Right atrium auricular region (tissue), 2 donors: ENCODE measurements around the gene A4GNT. TPM values are rescaled to one million over a fixed set of nuclear protein-coding genes. Genes with fewer than 3 reads are reported as not detected.

Experiments
- DNase-seq: peaks from one replicate; pipeline ENCODE4 v3.0.0-alpha.2; 2019; ENCODE audit warnings: low spot score
- H3K27ac ChIP-seq, 2 donors: fragments of 200-600 bp; sonication (generic); 1 replicate in 1 of 2; 2 replicates in 1 of 2; pipeline ENCODE4 v1.5.1; 2016 to 2019
- H3K27me3 ChIP-seq, 2 donors: fragments of 200-600 bp; sonication (generic); one replicate each; pipeline versions ENCODE4 v1.5.1 to v1.6.0; 2017 to 2019
- H3K36me3 ChIP-seq: fragments of 200-600 bp; sonication (generic); one replicate; pipeline ENCODE4 v1.5.1; 2016
- H3K4me1 ChIP-seq, 2 donors: fragments of 200-600 bp; sonication (generic); one replicate each; pipeline versions ENCODE4 v1.5.1 to v1.6.0; 2017 to 2019
- H3K4me3 ChIP-seq, 2 donors: fragments of 200-600 bp; sonication (generic); 1 replicate in 1 of 2; 2 replicates in 1 of 2; pipeline ENCODE4 v1.5.1; 2017 to 2019; ENCODE audit warnings: mild to moderate bottlenecking in 1 of 2, moderate library complexity in 1 of 2
- H3K9me3 ChIP-seq, 2 donors: fragments of 200-600 bp; sonication (generic); one replicate each; pipeline ENCODE4 v1.5.1; 2019
- CTCF ChIP-seq, 2 donors: fragments of 200-600 bp; sonication (generic); IDR thresholded peaks; one replicate each; pipeline ENCODE4 v1.5.1; 2019; ENCODE audit warnings: antibody characterized with exemption in 2 of 2
- total RNA-seq, 2 donors: library from RNA; depleted of rRNA; stranded (reverse); fragments of >200 nt; gene quantifications; one replicate each; pipeline ENCODE4 v1.1.0, GENCODE V29; 2016

Gene A4GNT
- total RNA-seq, 2 donors from 2014 or later, result not detected

DNA sequence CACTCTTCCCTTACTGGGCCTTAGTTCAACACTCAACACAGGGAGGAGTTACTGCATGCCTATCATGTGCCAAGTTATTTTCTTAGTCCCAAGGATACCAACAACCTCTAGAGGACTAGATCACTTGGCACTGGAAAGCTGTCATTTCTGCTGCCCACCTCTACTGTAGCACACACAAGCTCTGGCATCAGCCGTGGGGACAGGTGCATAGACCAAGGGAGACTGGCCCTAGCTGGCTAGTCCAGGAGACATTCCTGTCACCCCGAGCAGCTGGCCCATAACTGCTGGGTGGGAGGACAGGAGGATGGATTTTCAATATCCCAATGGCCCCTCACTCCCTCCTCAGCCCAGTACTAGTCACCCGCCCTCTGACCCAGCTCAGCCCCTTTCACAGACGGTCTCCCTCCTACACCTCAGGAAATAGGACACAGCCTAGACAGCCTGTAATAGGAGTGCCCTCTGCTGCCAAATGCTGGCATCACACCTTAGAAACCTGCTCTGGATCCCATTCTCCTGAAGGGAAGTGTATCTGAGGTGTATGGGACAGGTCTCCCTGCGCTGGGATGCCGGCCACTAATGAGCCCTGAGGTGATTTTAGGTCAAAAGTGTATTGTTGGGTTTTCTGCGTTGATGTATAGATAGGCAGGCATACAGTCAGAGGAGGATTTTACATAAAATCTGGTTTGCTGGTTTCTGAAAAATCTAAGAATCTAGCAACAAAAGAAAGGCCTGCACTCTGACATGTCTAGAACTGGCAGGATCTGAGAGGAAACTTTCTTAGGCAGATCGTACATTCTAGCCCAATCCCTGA lies 13.4 kb downstream of the A4GNT start:
- DNase-seq, result peak; percentile 84
- peaks cover 0 to 20% of the 10 kb centered on the region in 2 donors for H3K4me1 ChIP-seq
- no peak overlapping the region for H3K27ac ChIP-seq
- H3K27me3 ChIP-seq, result no peaks in the 10 kb centered on the region
- H3K9me3 ChIP-seq, result no peaks in the 10 kb centered on the region
- H3K4me3 ChIP-seq, result no peak overlapping the region
- peak; percentile 79 to 85 for TF ChIP-seq CTCF (IDR thresholded peaks at IDR 0.05)
- H3K36me3 ChIP-seq, result no peaks in the 10 kb centered on the region

DNA sequence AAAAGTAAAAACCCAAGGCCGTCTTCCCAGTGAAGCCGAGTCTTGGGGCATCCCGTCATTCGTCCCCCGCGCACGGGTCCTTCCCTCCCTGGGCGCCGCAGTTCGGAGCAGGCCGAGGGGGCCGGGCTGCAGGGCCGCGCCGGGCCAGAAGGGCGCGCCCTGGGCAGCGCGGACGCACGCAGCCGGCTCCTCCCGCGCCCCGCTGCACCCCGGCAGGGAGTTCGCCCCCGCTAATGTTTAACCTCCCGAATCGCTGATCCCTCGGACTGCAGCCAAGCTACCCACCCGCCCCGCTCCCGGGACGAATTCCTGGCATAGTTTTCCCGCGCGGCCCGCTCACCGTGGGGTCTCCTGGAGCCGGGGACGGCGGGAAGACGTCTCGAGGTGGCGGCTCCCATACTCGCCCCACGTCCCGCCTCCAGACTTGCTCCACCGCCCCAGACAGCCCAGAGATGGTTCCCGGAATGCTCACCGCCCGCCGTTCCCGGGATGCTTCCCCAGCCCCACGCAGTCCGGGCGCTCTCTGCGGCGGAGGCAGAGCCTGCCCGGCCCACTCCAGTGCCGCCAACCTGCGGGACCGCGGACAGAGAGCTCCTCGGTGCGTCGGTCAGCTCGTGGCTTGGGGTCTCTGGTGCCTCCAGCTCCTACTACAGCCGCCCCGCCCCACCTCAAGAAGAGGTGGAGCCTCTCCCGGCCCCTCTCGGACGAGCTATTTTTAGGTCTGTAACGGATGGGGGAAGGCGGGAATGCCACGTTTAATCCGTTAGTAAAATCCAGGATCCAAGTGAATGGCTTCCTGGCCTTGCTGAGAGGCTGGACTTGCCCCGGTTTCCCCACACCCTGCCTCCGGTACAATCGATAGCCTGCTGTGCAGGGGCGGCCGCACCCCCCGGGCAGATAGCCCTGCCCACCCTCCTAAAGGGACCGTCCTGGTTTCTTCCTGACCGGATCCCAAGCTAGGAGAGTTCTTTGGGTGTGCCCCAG lies 16.9 kb downstream of the A4GNT start, which contains the start of gene DZIP1L:
TSS of gene DZIP1L (minus strand) at position 621 of the 984 bp plus-strand sequence. CDS start 11,637 bp downstream, outside the sequence.
- Histone ChIP-seq H3K27ac (peak within 1 kb of the TSS; percentile 79 to 95), H3K9me3 (no peaks in the 10 kb centered on the region), H3K4me3 (peak within 1 kb of the TSS; percentile 68 to 80), H3K36me3 (no peaks in the 10 kb centered on the region), H3K27me3 (no peaks in the 10 kb centered on the region), H3K4me1 (peaks cover 0 to 29% of the 10 kb centered on the region in 2 donors)
- peak; percentile 81 to 82 for TF ChIP-seq CTCF (IDR thresholded peaks at IDR 0.05)
- peak; percentile 75 for DNase-seq

DNA sequence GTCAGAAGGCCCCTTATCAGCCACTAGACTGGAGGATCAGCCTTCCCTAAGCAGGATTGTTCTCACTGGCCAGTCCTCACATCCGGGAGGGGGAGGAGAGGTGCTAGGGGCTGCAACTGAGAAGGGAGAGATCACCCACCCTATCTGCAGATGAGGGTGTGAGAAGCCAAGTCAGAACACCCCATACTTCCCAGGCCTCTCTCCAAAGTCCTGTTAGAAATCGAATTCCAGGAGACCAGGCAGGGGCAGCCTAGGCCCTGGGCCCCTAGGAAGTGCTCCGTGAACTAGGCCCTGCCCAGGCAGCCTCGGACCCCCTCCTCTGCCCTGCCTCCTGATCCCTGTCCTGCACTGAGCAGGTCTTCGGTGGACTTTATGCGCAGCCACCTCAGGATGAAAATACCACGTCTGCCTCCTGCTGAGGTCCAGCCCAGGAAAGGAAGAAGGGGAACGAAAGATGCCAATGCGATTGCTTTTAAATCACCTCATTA lies 17.7 kb downstream of the A4GNT start:
- no peak for TF ChIP-seq CTCF (IDR thresholded peaks at IDR 0.05)
- Histone ChIP-seq H3K27me3 (no peaks in the 10 kb centered on the region), H3K27ac (peak overlapping the region; percentile 79 to 95), H3K4me1 (peaks cover 0 to 29% of the 10 kb centered on the region in 2 donors), H3K36me3 (no peaks in the 10 kb centered on the region), H3K4me3 (peak overlapping the region; percentile 68 to 80), H3K9me3 (no peaks in the 10 kb centered on the region)
- no peak for DNase-seq

DNA sequence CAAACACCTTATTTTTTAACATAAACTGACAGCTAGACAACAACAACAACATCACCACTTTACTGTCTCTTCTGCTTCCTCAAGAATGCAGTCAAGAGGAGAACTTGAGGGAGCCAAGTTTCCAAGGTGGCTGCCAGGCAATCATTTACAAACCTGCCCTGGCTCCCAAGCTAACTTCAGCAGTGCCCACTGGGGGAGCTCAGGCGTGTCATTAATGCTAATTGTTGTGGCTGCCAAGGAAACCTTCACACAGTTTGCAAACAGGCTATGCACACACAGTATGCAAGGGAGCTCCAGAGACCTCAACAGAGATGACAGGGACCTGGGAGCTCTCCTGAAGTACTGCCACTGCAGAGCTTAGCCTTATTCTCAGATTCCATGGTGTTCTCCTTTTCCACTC lies 18.9 kb downstream of the A4GNT start:
- Histone ChIP-seq H3K9me3 (no peaks in the 10 kb centered on the region), H3K4me3 (no peak overlapping the region), H3K36me3 (no peaks in the 10 kb centered on the region), H3K27me3 (no peaks in the 10 kb centered on the region), H3K27ac (no peak overlapping the region), H3K4me1 (peaks cover 0 to 25% of the 10 kb centered on the region in 2 donors)
- DNase-seq, result no peak
- TF ChIP-seq CTCF (IDR thresholded peaks at IDR 0.05), result no peak

DNA sequence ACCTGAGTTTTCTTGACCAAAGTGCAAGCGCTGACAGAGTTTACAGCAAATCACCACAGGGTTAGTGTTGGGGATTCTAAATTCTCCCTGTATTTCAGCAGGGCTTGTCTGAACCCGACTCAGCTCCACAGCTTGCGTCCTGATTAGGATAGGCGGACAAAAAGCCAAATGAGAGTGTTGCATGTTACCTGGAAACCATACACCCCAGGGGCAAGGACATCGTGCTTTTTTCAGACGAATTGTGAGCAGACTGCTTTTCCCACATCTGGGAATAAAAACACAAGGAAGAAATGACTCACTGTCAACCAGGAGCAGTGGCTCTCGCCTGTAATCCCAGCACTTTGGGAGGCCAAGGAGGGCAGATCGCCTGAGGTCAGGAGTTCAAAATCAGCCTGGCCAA lies 19.8 kb downstream of the A4GNT start:
- peaks cover 0 to 25% of the 10 kb centered on the region in 2 donors for H3K4me1 ChIP-seq
- no peak for DNase-seq
- H3K36me3 ChIP-seq, result no peaks in the 10 kb centered on the region
- no peak for TF ChIP-seq CTCF (IDR thresholded peaks at IDR 0.05)
- H3K27me3 ChIP-seq, result no peaks in the 10 kb centered on the region
- no peak overlapping the region for H3K4me3 ChIP-seq
- H3K9me3 ChIP-seq, result no peaks in the 10 kb centered on the region
- no peak overlapping the region for H3K27ac ChIP-seq
